MCF 10A (cell line): ENCODE measurements around the gene DEFB132. TPM values are rescaled to one million over a fixed set of nuclear protein-coding genes. Genes with fewer than 3 reads are reported as not detected.

Experiments
- BruUV-seq: library from RNA; stranded (reverse); fragments of 400-500 nt; replicated peaks from 2 replicates; lab custom pipeline; 2021; lab: Mats Ljungman, UMichigan
- CTCF ChIA-PET: fragments of 300-600 bp; sonication (Branson Sonifier 250); formaldehyde crosslinking; extraction: SDS; loops from one replicate; lab custom pipeline; 2021; ENCODE audit warnings: antibody characterized with exemption, inconsistent platforms; lab: Yijun Ruan, JAX
- POLR2A ChIA-PET: fragments of 300-600, 350-650 bp; sonication (Branson Sonifier 250); formaldehyde crosslinking; extraction: SDS; loops from one replicate; lab custom pipeline; 2020; ENCODE audit warnings: antibody characterized with exemption, inconsistent platforms; lab: Yijun Ruan, JAX
- DNase-seq: peaks from one replicate; pipeline ENCODE4 v3.0.0-alpha.2; 2018; ENCODE audit not compliant: unreplicated experiment
- H3K27ac Mint-ChIP-seq: one replicate; pipeline ENCODE4 v1.8.0; 2022; ENCODE audit warnings: mild to moderate bottlenecking, low read depth, mixed read lengths; ENCODE audit not compliant: unreplicated experiment
- H3K27me3 Mint-ChIP-seq: one replicate; pipeline ENCODE4 v1.8.0; 2022; ENCODE audit warnings: mixed read lengths; ENCODE audit not compliant: insufficient read depth, unreplicated experiment
- H3K36me3 Mint-ChIP-seq: one replicate; pipeline ENCODE4 v1.8.0; 2022; ENCODE audit warnings: mild to moderate bottlenecking, moderate library complexity, mixed read lengths; ENCODE audit not compliant: insufficient read depth, unreplicated experiment
- H3K4me1 Mint-ChIP-seq: one replicate; pipeline ENCODE4 v1.8.0; 2022; ENCODE audit warnings: mixed read lengths; ENCODE audit not compliant: insufficient read depth, unreplicated experiment
- H3K4me3 Mint-ChIP-seq: one replicate; pipeline ENCODE4 v1.8.0; 2022; ENCODE audit warnings: mild to moderate bottlenecking, moderate library complexity, mixed read lengths; ENCODE audit not compliant: unreplicated experiment
- H3K9me3 Mint-ChIP-seq: one replicate; pipeline ENCODE4 v1.8.0; 2022; ENCODE audit warnings: mixed read lengths; ENCODE audit not compliant: unreplicated experiment
- intact Hi-C: fragments of 100-400 bp; cut with micrococcal nuclease; formaldehyde crosslinking; loops from 2 replicates; pipeline ENCODE4 v1.14.1; 2022
- total RNA-seq: library from RNA; stranded (reverse); gene quantifications from 2 replicates; pipeline ENCODE4 v1.2.3, GENCODE V29; 2022
- TF ChIP-seq, protein P1 (sequence below): fragments of 200-600 bp; IDR thresholded peaks from one replicate; pipeline ENCODE4 v1.8.0; 2022; ENCODE audit warnings: antibody characterized with exemption, mild to moderate bottlenecking; ENCODE audit not compliant: unreplicated experiment

DEFB132 gene
- total RNA-seq, 1 experiment from 2014 or later: not detected

DNA sequence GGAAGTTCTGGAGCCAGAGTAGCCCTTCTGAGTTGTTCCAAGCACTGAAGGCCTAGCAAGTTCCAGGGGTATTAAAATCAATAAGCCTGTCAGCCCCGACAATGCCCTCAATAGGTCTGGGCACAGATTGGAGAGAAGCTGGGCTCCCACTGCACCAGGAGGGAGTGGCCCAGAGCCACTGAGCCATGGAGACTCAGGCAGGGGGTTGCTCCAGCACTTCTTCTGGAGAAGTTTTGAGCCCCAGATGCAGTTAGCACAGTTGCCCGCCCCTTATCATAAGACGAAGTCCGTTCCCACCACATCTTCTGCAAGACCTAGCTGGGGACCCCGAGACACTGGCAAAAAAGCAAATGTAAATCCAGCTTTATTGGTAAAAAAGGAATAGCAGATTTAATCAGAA, 13.0 kb downstream of the DEFB132 start:
- DNase-seq: no peak
- CTCF ChIA-PET: interaction anchor here (1.1 to 15.3 kb wide), 4 partner anchors 11 to 60 kb away, joined by 3 to 281 read pairs (median 6); no protein-coding TSS in a partner anchor
- Mint-ChIP-seq H3K4me1 (peaks cover 12% of the 10 kb centered on the region), H3K4me3 (no peak overlapping the region), H3K27me3 (no peaks in the 10 kb centered on the region), H3K36me3 (no peaks in the 10 kb centered on the region), H3K9me3 (no peaks in the 10 kb centered on the region), H3K27ac (no peak overlapping the region)
- TF ChIP-seq, protein P1, sequence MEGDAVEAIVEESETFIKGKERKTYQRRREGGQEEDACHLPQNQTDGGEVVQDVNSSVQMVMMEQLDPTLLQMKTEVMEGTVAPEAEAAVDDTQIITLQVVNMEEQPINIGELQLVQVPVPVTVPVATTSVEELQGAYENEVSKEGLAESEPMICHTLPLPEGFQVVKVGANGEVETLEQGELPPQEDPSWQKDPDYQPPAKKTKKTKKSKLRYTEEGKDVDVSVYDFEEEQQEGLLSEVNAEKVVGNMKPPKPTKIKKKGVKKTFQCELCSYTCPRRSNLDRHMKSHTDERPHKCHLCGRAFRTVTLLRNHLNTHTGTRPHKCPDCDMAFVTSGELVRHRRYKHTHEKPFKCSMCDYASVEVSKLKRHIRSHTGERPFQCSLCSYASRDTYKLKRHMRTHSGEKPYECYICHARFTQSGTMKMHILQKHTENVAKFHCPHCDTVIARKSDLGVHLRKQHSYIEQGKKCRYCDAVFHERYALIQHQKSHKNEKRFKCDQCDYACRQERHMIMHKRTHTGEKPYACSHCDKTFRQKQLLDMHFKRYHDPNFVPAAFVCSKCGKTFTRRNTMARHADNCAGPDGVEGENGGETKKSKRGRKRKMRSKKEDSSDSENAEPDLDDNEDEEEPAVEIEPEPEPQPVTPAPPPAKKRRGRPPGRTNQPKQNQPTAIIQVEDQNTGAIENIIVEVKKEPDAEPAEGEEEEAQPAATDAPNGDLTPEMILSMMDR: no peak
- intact Hi-C loops: no loop called here
- no TSS peak for BruUV-seq
- POLR2A ChIA-PET: interaction anchor here (1.3 kb wide), 1 partner anchor 26 kb away, joined by 3 read pairs; no protein-coding TSS in a partner anchor

DNA sequence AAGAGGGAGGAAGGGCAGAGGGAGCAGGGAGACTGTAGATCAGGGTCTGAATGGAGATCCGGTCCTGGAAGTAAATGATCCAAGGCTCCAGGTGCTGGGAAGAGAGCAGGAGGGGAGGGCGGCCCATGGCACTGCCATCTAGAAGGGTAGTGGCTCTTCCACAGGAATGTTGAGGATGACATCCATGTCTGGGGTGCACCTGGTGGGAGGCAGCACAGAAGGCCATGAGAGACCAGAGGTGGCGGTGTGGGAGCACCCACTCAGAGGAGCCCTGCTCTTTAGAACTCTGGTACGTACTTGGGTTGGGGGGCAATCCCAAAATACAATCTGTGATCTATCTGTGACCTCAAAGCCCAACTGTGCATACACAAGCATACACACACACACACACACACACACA, 13.5 kb downstream of the DEFB132 start:
- BruUV-seq: no TSS peak
- H3K36me3 Mint-ChIP-seq: no peaks in the 10 kb centered on the region
- no peak overlapping the region for H3K4me3 Mint-ChIP-seq
- H3K27me3 Mint-ChIP-seq: no peaks in the 10 kb centered on the region
- no peak overlapping the region for H3K27ac Mint-ChIP-seq
- ChIA-PET POLR2A (no interaction called here), CTCF (interaction anchor here (1.0 to 15.3 kb wide), 4 partner anchors 9 to 60 kb away, joined by 4 to 281 read pairs (median 6); no protein-coding TSS in a partner anchor)
- peaks cover 12% of the 10 kb centered on the region for H3K4me1 Mint-ChIP-seq
- DNase-seq: no peak
- no peaks in the 10 kb centered on the region for H3K9me3 Mint-ChIP-seq
- TF ChIP-seq, protein P1: no peak
- intact Hi-C loops: no loop called here

DNA sequence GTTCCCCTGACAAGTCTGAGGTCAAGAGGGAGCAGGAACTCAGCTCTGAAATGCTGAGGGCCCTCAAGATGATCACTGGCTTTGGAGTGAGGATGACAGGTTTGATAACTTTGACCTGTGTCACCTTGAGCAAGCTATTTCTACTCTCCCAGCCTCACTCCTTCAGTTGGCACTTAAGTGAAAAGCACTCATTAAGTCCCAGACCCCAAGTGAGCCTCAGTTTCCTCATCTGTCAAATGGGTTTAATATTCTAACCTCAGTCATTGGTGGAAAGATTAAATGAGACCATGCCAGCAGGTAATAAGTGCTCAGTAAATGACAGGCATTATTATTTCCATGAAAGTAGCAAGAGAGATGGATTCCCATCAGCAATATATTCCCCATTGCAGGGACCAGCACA, 14.0 kb downstream of the DEFB132 start:
- H3K4me3 Mint-ChIP-seq: no peak overlapping the region
- CTCF ChIA-PET: interaction anchor here (1.0 to 15.3 kb wide), 3 partner anchors 9 to 59 kb away, joined by 4 to 281 read pairs (median 5); no protein-coding TSS in a partner anchor
- intact Hi-C loops: no loop called here
- H3K9me3 Mint-ChIP-seq: no peaks in the 10 kb centered on the region
- H3K27me3 Mint-ChIP-seq: no peaks in the 10 kb centered on the region
- DNase-seq: no peak
- H3K27ac Mint-ChIP-seq: no peak overlapping the region
- TF ChIP-seq, protein P1: no peak
- H3K4me1 Mint-ChIP-seq: peaks cover 8% of the 10 kb centered on the region
- POLR2A ChIA-PET: no interaction called here
- no peaks in the 10 kb centered on the region for H3K36me3 Mint-ChIP-seq
- BruUV-seq: no TSS peak

DNA sequence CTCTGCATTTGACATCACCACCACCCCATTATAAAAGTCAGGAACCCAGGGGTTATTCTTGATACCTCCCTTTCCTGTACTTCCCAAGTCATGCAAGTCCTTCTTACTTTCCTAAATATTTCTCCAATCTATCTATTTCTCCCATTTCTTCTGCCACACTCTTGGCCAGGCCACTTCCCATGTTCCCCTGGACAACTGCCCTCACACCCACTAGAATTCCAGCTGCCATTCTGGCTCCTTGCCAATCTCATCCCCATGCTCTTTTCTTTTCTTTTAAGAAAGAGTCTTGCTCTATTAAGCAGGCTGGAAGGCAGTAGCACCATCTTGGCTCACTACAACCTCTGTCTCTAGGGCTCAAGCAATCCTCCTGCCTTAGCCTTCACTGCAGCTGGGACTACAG, 15.2 kb downstream of the DEFB132 start:
- TF ChIP-seq, protein P1: no peak
- Mint-ChIP-seq H3K27me3 (no peaks in the 10 kb centered on the region), H3K36me3 (no peaks in the 10 kb centered on the region), H3K4me3 (no peak overlapping the region), H3K27ac (no peak overlapping the region), H3K4me1 (no peaks in the 10 kb centered on the region), H3K9me3 (no peaks in the 10 kb centered on the region)
- POLR2A ChIA-PET: interaction anchor here (0.6 to 0.7 kb wide), 4 partner anchors 9 to 180 kb away, joined by 3 to 4 read pairs (median 3); no protein-coding TSS in a partner anchor
- DNase-seq: no peak
- intact Hi-C loops: no loop called here
- CTCF ChIA-PET: interaction anchor here (0.9 to 1.6 kb wide), 4 partner anchors 8 to 37 kb away, joined by 3 to 5 read pairs (median 3); partner anchors contain the start of gene ZCCHC3
- no TSS peak for BruUV-seq
